Mesendoderm (in vitro differentiated cells): ENCODE measurements around the gene C1RL.

Experiments used
- DNase-seq: peaks from one replicate; pipeline ENCODE4 v3.0.0; 2013
- H2AK5ac ChIP-seq: 2 replicates; pipeline ENCODE4 v1.6.1; 2013; ENCODE audit warnings: low read length, inconsistent platforms
- H2BK120ac ChIP-seq: 2 replicates; pipeline ENCODE4 v1.6.1; 2013; ENCODE audit warnings: low read depth, mild to moderate bottlenecking, low read length, moderate library complexity, mixed read lengths
- H2BK15ac ChIP-seq: replicated peaks from 2 replicates; pipeline ENCODE4 v1.6.1; 2013; ENCODE audit warnings: low read depth, mild to moderate bottlenecking, moderate library complexity
- H2BK5ac ChIP-seq: 2 replicates; pipeline ENCODE4 v1.6.1; 2013; ENCODE audit warnings: low read length, inconsistent platforms
- H3K18ac ChIP-seq: 2 replicates; pipeline ENCODE4 v1.6.1; 2013; ENCODE audit warnings: mild to moderate bottlenecking, low read length, mixed read lengths
- H3K23ac ChIP-seq: one replicate; pipeline ENCODE4 v1.6.1; 2013; ENCODE audit warnings: low read length
- H3K27ac ChIP-seq: 2 replicates; pipeline ENCODE4 v1.5.1; 2013; ENCODE audit warnings: low read depth, mild to moderate bottlenecking, inconsistent platforms, low read length, moderate library complexity
- H3K27me3 ChIP-seq: 2 replicates; pipeline ENCODE4 v1.6.1; 2013; ENCODE audit warnings: low read length, control low read depth, mild to moderate bottlenecking, inconsistent platforms; ENCODE audit not compliant: insufficient read depth, poor library complexity
- H3K36me3 ChIP-seq: 2 replicates; pipeline ENCODE4 v1.6.1; 2013; ENCODE audit warnings: low read length, inconsistent platforms; ENCODE audit not compliant: control insufficient read depth, insufficient read depth
- H3K4ac ChIP-seq: one replicate; pipeline ENCODE4 v1.6.1; 2013; ENCODE audit warnings: low read depth, mild to moderate bottlenecking, low read length, moderate library complexity
- H3K4me1 ChIP-seq: 2 replicates; pipeline ENCODE4 v1.6.1; 2013; ENCODE audit warnings: low read depth, low read length, inconsistent platforms; ENCODE audit not compliant: control insufficient read depth
- H3K4me2 ChIP-seq: 2 replicates; pipeline ENCODE4 v1.6.1; 2013; ENCODE audit warnings: low read length
- H3K4me3 ChIP-seq: 2 replicates; pipeline ENCODE4 v1.5.1; 2013; ENCODE audit warnings: mild to moderate bottlenecking, low read length
- H3K56ac ChIP-seq: one replicate; pipeline ENCODE4 v1.6.1; 2013; ENCODE audit warnings: low read length
- H3K79me1 ChIP-seq: 2 replicates; pipeline ENCODE4 v1.6.1; 2013; ENCODE audit warnings: low read length, inconsistent platforms
- H3K79me2 ChIP-seq: 2 replicates; pipeline ENCODE4 v1.6.1; 2013; ENCODE audit warnings: mild to moderate bottlenecking, low read length; ENCODE audit not compliant: control insufficient read depth, insufficient read depth
- H3K9ac ChIP-seq: 2 replicates; pipeline ENCODE4 v1.6.1; 2013; ENCODE audit warnings: low read length, inconsistent platforms
- H4K5ac ChIP-seq: one replicate; pipeline ENCODE4 v1.6.1; 2013; ENCODE audit warnings: low read length
- H4K8ac ChIP-seq: one replicate; pipeline ENCODE4 v1.6.1; 2013; ENCODE audit warnings: low read depth, mild to moderate bottlenecking, control low read depth, low read length, moderate library complexity
- WGBS: extraction: QIAGEN DNeasy Blood & Tissue Kit; methylation state at CpG from one replicate; pipeline ENCODE4 v1.1.7; 2013; ENCODE audit warnings: low lambda C conversion rate, missing lambda C conversion rate; ENCODE audit not compliant: insufficient coverage; ENCODE audit errors: extremely low coverage; 5-methylcytosine and 5-hydroxymethylcytosine counted together

Gene C1RL

GRCh38 chr12:7061138-7061537 is 47.9 kb downstream of the C1RL start:
- no peak overlapping the region for H3K27ac ChIP-seq
- no peak overlapping the region for H2AK5ac ChIP-seq

GRCh38 chr12:7060353-7060954 is 48.6 kb downstream of the C1RL start, which contains the start of gene C1S:
C1S (plus strand) TSS chr12:7060718; CDS start chr12:7061913, 1,195 bp downstream.
- Histone ChIP-seq H3K4me2 (no peak within 1 kb of the TSS), H2BK5ac (no peak within 1 kb of the TSS), H3K4me1 (peaks cover 2% of the 10 kb centered on the region), H2AK5ac (no peak within 1 kb of the TSS), H3K79me2 (no peaks in the 10 kb centered on the region), H2BK120ac (no peak within 1 kb of the TSS), H4K8ac (no peak within 1 kb of the TSS), H3K79me1 (no peaks in the 10 kb centered on the region), H3K4me3 (no peak within 1 kb of the TSS), H3K18ac (peak within 1 kb of the TSS; percentile 79), H2BK15ac (no peak within 1 kb of the TSS), H3K27me3 (no peaks in the 10 kb centered on the region), H3K36me3 (no peaks in the 10 kb centered on the region), H4K5ac (no peak within 1 kb of the TSS), H3K27ac (no peak within 1 kb of the TSS), H3K9ac (peak within 1 kb of the TSS; percentile 26), H3K23ac (no peak within 1 kb of the TSS), H3K4ac (no peak within 1 kb of the TSS), H3K56ac (peak within 1 kb of the TSS; percentile 19)
- no CpG with 5 or more reads among the region's 10 CpGs for WGBS
- peak; percentile 94 for DNase-seq

More at GRCh38 chr12:7061138-7061537, 47.9 kb downstream of the C1RL start:
- Histone ChIP-seq H3K56ac (peak overlapping the region; percentile 19), H2BK5ac (no peak overlapping the region), H3K23ac (no peak overlapping the region), H3K4me3 (no peak overlapping the region), H3K79me2 (no peaks in the 10 kb centered on the region), H3K4ac (no peak overlapping the region), H3K18ac (no peak overlapping the region), H3K27me3 (no peaks in the 10 kb centered on the region), H4K5ac (no peak overlapping the region), H3K36me3 (no peaks in the 10 kb centered on the region), H3K4me2 (no peak overlapping the region), H3K79me1 (no peaks in the 10 kb centered on the region), H4K8ac (no peak overlapping the region), H3K9ac (no peak overlapping the region), H3K4me1 (peaks cover 2% of the 10 kb centered on the region), H2BK15ac (no peak overlapping the region), H2BK120ac (no peak overlapping the region)
- peak; percentile 14 for DNase-seq
- no CpG with 5 or more reads among the region's 13 CpGs for WGBS

- H2BK5ac ChIP-seq, result no peak overlapping the region
- WGBS, result no CpG with 5 or more reads among the region's 4 CpGs
Measured at GRCh38 chr12:7059780-7060179, 49.2 kb downstream of the C1RL start.

GRCh38 chr12:7058850-7059395 is 50.1 kb downstream of the C1RL start:
- Histone ChIP-seq H3K27me3 (no peaks in the 10 kb centered on the region), H3K36me3 (no peaks in the 10 kb centered on the region), H3K79me1 (no peaks in the 10 kb centered on the region), H3K4me2 (no peak overlapping the region), H3K56ac (no peak overlapping the region), H4K8ac (no peak overlapping the region), H3K27ac (no peak overlapping the region), H3K18ac (no peak overlapping the region), H4K5ac (no peak overlapping the region), H2BK5ac (no peak overlapping the region), H3K23ac (no peak overlapping the region), H2BK15ac (no peak overlapping the region), H3K4me1 (peaks cover 2% of the 10 kb centered on the region), H3K4ac (no peak overlapping the region), H2AK5ac (no peak overlapping the region), H2BK120ac (no peak overlapping the region), H3K4me3 (no peak overlapping the region), H3K9ac (no peak overlapping the region), H3K79me2 (no peaks in the 10 kb centered on the region)
- no peak for DNase-seq
- WGBS, result no CpG with 5 or more reads among the region's 9 CpGs

More at GRCh38 chr12:7059780-7060179, 49.2 kb downstream of the C1RL start:
- Histone ChIP-seq H3K4ac (no peak overlapping the region), H3K4me3 (no peak overlapping the region), H3K56ac (no peak overlapping the region), H3K9ac (no peak overlapping the region), H4K8ac (no peak overlapping the region), H3K27ac (no peak overlapping the region), H3K79me2 (no peaks in the 10 kb centered on the region), H3K79me1 (no peaks in the 10 kb centered on the region), H2AK5ac (no peak overlapping the region), H3K4me1 (peaks cover 2% of the 10 kb centered on the region), H3K4me2 (no peak overlapping the region), H4K5ac (no peak overlapping the region), H2BK15ac (no peak overlapping the region), H3K27me3 (no peaks in the 10 kb centered on the region), H2BK120ac (no peak overlapping the region), H3K36me3 (no peaks in the 10 kb centered on the region), H3K18ac (no peak overlapping the region), H3K23ac (no peak overlapping the region)
- DNase-seq, result no peak

DNA sequence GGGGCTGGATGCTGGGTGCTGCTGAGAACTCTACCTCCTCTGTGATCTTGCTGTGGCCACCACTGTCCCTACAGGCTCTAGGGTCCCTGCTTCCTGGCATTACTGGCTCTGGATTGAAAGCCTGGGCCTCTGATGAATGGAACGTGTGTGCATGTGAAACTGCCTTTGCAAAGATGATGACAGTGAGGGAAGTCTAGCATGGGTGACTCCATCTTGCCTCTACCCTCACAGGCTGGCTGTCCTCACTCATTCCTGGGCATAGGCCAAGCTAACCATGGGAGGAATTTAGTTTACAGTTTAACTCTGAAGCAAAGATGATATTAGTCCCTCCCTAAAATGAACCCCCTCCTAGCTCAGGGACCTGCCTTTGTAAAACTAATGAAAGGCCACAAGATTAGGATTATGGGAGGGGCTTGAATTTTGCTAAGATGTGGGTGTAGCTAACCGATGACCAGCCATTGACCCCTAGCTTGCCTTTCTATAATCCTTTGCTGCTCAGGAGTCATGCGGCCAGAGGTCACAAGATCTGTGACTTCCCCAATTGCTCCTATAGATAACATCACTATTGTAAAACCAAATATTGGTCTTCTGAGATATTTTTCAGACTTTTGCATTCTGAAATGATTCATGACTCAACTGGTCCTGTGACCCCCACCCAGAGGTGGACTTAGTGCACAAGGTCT is 50.7 kb downstream of the C1RL start:
- no peak overlapping the region for H3K9ac ChIP-seq
- no peak overlapping the region for H3K4me2 ChIP-seq
- H3K4me3 ChIP-seq, result no peak overlapping the region
- H3K4me1 ChIP-seq, result peaks cover 2% of the 10 kb centered on the region
- no CpG with 5 or more reads among the region's 3 CpGs for WGBS
- no peak overlapping the region for H2AK5ac ChIP-seq
- H3K4ac ChIP-seq, result no peak overlapping the region
- H2BK15ac ChIP-seq, result no peak overlapping the region
- H3K18ac ChIP-seq, result no peak overlapping the region
- no peak overlapping the region for H4K5ac ChIP-seq
- H3K36me3 ChIP-seq, result no peaks in the 10 kb centered on the region
- H4K8ac ChIP-seq, result no peak overlapping the region
- H3K56ac ChIP-seq, result no peak overlapping the region
- DNase-seq, result no peak
- no peak overlapping the region for H3K27ac ChIP-seq
- H2BK5ac ChIP-seq, result no peak overlapping the region
- H3K79me1 ChIP-seq, result no peaks in the 10 kb centered on the region
- no peak overlapping the region for H3K23ac ChIP-seq
- H3K27me3 ChIP-seq, result no peaks in the 10 kb centered on the region
- H3K79me2 ChIP-seq, result no peaks in the 10 kb centered on the region
- H2BK120ac ChIP-seq, result no peak overlapping the region
